M059J (cell line): ENCODE data around the gene ANKRD10. TPM values are rescaled to one million over a fixed set of nuclear protein-coding genes. Genes with fewer than 3 reads are reported as not detected.

Source experiments
- DNase-seq: peaks from one replicate; pipeline ENCODE4 v3.0.0-alpha.2; 2012; ENCODE audit warnings: low read depth
- total RNA-seq: library from RNA; depleted of rRNA; stranded (reverse); fragments of >200 nt; shearing (Covaris generic); gene quantifications from 2 replicates; pipeline ENCODE4 v1.2.3, GENCODE V29; 2014

ANKRD10 gene
- total RNA-seq, 1 experiment from 2014 or later: 42.5 TPM

DNA sequence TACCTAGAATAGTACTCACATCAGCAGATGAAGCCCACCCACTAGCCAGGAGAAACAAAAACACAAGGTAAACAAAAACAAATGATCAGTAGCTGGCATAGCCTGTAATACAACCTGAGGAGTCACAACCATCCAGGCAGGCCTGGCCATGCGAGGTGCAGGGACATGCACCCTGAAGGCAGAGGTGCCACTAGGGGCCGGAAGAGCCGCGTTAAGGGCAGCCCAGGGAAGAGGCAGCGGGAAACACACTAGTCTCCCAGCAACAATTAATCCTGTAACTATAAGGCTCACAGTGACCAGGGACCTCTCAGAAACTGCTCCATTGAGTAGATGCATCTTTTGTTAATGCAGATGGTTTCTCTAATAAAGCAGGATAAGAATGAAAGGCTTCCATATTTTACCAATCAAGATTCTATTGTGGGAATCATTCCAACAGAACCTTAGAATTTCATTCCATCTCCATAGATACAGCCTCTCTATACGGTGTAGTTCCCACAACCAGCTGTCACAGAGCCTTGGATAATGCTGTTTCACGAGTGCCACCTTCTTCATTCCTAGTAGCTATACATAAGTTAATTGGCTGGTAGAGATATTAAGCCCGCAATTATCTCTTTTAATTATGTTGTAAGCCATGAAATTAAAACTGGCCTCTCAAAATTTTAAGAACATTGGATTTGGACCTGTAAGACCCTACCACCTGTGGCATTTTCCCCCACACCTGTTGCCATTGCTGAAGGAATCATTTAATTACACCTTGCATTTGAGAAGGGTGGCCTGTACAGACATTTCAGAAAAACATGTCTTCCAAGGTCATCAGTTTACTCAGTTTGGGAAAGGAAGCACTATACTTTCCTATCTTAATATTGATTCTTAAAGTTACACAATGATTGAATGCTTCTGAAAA is 28.7 kb downstream of the ANKRD10 start:
- DNase-seq: peak; percentile 26

DNA sequence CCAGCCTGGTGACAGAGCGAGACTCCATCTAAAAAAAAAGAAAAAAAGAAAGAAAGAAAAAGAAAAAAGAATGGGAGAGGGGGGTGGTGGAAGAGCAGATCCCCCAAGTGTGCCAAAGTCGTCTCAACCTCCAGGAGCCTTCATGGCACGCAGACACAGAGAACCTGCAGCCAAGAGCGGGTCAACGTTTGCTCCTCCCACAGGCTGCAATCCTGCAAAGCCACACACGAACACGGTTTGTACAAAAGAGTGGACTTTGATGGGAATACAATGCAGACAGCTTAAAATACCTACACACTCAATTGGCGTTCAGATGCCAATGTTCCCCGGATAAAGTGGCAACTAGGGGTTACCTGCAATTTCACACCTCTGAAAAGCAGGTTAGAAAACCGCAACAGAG is 29.4 kb downstream of the ANKRD10 start:
- no peak for DNase-seq

DNA sequence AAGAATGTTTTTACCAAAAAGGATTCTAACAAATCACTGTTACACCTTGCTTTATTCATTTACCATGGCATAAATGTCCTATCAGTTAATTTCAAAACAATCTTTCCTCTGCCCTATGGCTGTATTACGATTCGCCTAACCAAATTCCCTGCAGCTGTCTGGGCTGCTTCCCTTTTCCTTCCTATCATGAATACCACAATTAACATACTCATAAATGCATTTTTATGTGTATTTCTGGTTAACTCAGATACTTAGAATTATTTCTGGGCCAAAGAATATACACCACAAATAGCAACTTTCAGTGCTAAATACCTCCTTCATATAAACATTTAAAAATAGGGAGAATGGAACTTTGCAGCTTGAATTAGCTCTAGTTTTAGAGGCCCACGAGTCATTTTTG is 30.4 kb downstream of the ANKRD10 start:
- no peak for DNase-seq

DNA sequence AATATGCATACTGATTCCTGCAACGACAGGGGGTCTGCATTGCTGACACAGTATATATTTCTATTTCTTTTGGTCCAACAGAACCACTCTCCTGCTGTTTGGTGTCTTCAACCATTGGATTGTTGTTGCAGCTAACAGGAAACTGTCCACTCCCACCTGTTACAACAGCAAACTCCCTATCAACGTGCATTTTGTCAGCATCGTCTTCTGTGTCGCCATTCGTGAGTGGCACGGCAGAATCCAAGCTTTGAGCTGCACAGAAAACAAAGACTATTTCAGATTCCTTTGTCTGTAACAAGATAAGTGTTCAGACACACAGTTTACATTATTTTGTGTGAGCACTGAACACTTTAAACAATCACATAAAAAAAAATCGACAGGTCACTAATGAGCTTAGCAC is 31.3 kb downstream of the ANKRD10 start:
- no peak for DNase-seq

DNA sequence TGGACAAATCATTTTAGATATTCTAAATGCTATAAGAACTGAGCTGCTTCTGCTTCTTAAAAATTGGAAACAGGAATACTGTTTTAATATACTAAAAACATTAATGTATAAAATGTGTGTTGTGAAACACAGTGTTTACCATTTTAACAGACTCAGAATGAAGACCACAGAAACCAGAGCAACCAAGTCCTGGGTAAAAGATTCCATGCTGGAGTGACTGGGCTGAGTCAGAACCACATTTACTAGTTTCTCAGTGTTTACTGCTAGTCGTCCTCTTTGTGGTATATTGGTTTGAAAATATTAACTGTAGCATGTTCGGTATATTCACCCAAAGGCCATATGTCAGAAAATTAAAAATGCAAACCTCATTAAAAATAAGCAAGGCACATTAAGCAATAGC is 31.9 kb downstream of the ANKRD10 start:
- DNase-seq: peak; percentile 29

DNA sequence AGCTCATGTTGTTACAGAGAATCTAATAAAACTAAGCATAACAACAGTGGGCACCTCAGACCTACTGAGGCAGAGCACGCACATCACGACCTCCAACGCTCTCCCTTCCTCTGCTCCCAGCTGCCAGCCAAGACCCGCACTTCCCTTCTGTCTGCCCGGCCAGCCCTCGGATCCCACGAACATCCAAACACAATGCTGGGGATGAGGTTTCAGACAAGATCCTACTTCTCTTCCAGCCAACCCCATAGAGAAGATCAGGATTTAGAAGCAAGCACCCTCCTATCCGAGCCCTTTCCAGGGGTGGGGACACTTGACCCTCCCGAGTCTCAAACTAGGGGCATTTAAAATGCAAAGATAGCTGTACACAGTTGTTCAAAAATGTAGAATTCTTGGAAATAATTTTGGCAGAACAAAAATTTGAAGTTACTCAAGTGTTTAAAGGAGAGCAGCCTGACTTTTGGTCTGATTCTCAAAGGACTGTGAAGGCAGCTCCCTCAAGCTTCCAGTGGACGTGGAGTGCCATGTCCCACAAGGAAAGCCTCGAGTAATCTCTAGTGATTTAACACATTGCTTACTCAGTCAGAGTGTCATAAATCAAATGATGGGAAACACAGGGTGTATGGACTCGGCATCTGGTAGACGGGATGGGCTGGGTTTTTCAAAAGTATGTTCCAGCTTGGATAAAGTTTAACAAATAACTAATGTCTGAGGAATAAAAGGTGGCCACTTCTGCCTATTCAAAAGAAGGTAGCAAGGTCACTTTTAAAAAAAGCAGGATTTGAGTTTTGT is 32.8 kb downstream of the ANKRD10 start:
- no peak for DNase-seq

DNA sequence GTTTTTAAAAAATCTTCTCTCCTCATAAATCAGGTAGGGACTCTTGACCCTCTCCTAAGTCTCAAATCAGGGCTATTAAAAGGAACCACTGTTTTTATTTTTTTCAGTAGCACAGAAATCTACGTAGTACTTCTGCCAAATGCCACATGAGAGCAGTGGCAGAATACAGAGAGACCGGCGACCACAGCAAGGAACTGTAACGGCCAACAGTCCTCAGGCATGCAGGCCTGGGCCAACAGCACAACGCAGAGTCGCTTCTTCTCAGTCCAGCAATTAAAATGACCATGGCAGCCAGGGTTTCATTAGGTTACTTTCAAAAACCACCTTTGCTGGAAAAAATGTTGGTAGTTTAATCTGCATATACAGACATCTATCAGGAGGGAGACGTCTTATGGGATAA is 34.2 kb downstream of the ANKRD10 start:
- DNase-seq: no peak

DNA sequence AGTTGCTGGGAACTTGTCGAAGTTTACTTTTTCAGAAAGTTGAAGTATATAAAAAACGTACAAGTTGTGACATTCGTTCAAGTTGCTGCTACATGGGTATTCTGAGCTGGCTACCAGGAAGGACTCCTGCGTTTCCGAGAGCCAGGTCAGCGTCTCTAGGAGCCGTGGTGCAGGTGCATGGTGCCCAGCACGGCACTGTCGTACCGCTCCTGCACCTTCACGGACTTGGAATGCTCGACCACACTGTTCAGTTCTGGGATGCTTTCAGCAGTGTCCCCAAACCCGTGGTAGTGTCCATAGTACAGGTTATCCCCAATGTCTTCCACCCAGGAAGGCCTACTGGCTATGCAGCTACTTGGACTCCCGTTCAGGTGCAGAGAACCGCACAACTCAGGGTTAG is 35.4 kb downstream of the ANKRD10 start:
- no peak for DNase-seq

DNA sequence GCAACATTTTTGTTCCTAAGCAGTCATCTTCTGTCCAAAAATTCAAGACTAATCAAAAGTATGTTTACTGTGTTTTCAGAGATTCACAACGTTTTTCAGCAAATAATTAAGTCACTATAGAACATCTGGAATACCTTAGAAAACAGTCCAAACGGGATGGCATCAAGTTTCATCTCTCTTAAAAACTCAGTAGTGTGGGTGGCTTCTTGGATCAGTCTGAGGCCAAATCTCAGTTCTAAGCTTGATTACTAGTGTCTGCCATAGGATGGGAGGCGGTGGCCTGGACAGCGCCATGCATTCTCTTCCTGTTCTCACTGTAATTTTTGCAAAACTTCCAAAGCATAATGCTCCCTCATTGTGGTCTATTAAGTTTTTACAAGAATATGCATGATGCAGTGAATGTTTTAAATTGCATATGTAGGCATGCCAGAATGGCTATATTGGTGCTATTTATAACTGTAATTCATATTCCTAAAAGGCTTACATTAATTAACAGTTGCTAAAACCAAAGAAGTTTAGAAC is 37.1 kb downstream of the ANKRD10 start:
- no peak for DNase-seq

DNA sequence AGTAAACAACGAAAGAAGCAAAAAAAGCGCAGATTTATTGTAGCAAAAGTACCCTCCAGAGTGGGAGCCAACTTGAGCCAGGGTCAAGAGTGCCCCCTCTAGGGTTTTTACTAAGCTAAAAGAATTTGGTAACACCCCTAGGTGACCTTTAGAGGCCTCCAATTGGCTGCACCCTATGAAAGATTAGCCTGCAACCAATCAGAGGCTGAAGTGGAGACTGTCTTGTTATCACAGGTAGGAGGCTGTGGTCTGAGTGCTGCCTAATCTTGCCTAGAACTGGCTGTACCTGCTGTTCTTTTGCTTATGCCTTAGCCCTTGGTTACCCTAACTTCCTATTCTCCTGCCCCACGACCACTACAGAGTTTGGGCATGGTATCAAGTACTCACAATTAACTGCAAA is 38.3 kb downstream of the ANKRD10 start:
- DNase-seq: no peak

DNA sequence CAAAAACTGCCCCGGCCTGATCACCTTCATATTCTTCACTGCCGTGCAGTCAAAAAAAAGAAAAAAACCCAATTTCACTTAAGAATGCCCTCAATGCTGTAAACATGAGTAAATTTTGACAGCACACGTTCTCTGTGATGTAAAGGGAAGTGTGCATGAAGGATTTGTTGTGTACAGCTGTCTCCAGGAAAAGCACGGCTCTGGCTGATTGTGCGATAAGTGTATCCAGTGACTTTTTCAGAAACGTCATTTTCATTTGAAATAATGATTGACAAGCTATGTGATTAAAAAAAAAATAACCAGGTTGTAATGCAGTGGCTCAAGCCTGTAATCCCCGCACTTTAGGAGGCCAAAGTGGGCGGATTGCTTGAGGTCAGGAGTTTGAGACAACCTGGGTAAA is 39.6 kb downstream of the ANKRD10 start:
- DNase-seq: no peak

DNA sequence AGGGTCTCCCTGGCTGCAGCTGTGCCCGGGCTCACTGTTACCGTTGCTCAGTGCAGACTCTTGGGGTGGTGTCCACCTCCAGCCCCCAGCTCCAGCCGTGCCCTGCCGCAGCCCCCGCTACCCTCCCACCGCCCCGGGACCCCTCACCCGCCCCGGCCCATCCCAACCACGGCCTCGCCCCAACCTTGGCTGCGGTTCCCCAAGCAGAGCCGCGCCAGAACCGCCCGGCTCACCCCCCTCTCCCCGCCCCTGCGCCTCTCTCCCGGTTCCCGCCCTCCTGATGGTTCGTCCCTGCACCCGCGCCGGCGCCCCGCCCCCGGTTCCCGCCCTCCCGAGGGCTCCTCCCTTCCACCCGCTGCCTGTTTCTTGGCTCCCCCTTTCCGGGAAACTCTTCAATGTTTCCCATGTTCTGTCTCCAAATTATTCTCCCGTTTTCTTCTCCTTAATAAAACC is 40.3 kb downstream of the ANKRD10 start:
- DNase-seq: peak; percentile 73

DNA sequence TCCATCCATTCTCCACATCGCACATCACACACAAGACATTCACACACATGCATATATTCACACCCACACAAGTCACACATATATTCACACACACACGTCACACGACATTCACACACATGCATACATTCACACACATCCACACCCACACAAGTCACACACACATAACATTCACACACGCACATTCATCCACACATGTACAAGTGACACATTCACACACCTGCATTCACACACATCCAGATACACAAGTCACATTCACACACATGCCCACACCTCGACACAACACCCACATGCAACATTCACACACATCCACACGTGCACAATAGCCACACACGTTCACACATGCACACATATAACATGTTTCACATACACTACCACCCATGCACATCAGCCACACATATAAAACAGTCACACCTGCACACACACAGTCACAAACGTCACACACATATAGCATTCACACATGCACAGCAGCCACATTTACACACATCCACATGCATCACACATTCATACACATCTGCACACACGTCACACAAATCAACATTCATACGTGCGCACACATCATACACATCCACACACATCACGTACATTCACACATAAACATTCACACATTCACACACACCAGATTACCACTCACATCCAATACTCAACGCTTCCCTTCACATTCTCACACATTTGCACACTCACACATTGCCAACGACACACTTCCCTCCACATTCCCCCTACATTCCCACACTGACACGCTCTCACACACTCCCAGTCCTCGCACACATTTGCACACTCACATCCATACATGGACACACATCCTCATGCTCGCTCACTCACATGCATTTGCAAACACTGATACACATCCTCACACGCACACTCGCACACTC is 41.0 kb downstream of the ANKRD10 start:
- DNase-seq: no peak

DNA sequence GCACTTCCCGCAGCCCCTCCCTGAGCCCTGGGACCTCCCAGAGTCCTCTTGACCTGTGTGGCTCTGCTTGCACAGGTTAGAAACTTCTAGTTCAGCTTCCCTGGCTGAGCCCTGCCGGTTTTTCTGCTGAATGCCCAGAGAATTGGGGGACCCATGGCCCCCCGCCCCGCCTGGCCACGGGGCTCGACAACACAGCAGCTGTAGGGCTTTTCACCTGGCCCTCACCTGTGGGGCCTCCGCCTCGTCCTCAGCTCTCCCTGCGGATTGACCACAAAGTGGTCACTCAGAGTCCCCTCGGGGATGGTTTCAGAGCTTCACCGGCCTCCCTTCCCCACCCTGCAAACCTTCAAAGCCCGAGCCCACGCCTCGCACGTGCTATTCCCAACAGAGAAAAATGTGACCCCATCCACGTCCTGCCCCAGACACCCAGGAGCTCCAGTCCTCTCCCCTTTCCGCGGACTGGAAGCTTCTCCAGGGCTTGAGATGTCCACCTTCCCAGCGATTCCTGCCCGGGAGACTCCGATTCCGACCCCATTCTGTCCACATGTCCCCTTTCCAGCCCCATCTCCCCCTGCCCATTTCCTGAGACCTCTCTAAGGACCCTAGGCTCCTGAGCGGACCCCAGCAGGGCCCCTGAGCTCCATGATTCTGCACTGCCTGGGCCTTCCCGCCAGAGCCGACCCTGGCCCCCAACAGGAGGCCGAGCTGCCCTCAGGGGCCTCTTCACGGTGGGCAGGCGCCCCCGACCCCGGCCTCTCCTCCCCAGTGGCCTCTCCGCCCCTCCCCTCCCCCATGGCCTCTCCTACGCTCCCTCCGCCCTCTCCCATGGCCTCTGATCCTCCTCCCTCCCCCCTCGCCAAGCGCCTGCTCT is 41.9 kb downstream of the ANKRD10 start:
- DNase-seq: no peak

DNA sequence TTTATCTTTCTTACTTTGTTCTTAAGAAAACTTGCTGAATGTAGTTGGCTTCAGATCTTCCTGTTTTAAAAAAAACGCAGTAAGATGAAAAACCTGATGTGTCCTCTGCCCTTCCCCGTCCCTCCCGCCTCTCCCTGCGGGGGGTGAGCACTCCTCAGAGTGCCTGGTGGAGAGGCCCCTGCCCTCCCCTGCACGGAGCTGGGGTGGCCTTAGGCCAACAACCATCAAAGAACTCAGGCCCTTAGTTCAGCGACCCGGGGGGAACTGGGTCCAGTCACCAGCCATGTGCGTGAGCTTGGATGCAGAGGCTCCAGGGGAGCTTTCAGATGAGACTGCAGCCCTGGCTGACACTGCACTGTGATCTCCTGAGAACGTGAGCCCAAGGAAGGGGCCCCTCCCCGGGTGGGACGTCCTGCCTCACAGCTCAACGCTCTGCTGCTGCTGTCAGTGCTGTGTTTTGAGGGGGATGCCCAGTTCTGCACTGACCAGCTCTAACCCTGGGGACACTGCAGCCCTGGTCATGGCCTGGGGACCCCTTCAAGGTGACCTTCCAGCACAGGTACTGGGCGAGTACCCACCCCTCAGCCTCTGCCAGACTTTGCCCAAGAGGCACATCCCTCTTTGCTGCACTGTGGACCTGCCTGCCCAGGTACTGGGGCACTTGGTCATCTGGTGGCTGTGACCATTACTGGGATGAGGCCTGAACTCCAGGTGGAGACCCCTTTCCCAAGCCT is 42.7 kb downstream of the ANKRD10 start:
- DNase-seq: peak; percentile 53

DNA sequence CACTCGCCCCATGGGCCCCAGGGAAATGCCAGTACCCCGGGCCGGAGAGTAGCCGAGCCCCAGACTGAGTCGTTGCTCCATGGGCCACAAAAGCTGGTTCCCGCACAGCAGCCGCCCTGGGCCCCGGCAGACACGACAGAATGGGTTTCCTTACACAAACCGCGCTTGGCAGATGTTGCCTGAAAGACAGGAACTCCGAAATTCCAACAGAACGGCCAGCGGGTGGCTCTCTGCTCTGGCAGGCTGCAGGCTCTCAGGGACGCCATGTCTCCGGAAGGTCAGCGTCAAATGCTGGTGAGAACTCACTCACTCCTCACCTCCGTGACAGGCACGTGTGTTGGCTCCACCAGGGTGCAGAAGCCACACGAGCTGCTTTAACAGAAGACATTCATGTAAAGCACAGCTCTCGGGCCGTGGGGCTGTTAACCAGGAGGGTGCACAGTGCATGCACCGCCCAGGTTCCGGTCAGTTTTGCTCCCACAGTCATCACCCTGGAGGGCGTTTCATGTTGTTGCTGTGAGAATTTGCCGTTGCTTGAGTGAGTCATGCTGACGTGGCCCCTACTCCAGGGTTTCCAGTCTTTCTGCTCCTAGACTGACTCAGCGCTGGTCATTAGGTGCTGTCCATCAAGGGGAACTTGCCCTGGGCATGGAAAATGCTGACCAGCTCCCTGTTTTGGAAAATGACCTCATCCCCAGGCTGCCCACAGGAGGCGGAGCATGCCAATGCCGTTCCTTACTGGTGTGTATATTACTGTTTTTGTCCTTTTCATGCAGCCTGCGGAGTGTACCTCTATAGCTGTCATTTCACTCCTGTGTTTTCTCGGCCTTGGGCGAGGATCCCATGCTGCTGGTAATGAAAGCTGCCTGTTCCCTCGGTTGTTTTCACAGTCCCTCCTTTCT is 44.8 kb downstream of the ANKRD10 start:
- peak; percentile 100 for DNase-seq

DNA sequence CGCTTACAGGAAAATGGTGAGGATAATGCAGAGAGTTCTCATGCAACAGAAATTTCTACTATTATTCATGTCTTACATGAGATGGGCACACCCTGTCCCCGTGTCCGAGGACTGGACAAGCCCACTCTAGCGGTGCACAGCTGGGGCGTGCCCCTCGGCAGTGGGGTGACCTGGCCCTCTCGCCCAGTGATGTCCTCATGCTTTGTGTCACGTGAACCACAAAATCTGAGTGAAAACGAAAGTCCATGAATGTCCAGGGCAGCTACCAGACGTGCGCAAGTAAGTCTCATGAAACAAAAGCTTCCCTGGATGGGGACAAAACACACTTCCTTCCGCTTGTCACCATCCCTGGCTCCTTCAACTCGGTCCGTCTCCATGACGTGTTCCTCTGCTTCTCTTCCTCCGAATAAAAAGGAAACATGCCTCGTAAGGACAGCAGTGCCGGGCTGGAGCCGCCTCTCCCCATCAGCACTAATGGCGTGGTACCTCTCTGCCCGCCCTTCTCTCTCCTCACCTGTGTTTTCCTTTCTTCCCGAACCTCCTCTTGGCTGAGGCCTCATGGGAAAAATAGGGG is 45.6 kb downstream of the ANKRD10 start:
- DNase-seq: peak; percentile 24

DNA sequence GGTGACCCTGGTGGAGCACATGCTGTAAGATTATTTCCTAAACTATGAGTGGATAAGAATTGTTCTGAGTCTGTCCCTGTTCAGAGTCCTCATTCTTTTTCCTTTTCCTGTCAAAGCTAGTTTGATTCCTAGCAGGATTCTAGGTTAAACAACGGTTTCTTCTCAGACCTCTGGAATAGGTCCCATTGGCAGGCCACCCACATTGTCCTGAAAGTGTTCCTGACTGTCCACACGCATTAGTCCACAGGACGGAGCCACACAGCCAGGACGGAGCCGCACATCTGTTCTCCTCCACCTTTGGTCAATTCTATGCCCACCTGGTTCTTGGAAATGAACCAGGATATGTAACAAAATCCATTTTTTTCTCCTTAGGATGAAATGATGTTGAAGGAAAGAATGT is 46.1 kb downstream of the ANKRD10 start:
- DNase-seq: peak; percentile 15

DNA sequence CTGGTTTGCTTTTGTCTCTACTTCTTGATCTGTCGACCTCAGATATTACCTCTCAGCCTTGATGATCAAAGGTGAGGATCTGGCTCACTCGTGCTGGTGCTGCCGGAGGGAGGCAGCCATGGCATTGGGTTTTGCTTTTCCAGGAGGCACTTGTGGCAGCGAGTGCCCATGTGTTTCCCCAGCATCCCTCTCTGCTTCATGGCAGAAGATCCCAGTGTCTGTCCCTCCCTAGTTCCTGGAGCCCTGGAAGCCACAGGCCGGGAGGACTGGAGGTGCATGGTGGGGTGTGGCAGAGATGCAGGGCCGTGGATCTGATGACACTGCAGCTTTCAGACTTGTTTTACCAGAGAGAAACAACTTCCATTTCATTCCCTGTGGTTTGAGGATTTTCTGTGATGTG is 47.5 kb downstream of the ANKRD10 start:
- DNase-seq: no peak
